CD4-positive, alpha-beta T cell treated with Interleukin-1 beta for 1 hour (primary cell): ENCODE data around the gene SLC38A2.
"Not testable (repeated sequence)": the region's sequence is repeated elsewhere in the genome, so short reads cannot be mapped to it uniquely, and the experiment has no call there.

Source experiments
- DNase-seq, 2 donors: peaks; one replicate each; pipeline ENCODE4 v3.0.0-alpha.2; 2020 to 2022

SLC38A2 gene

GRCh38 chr12:46359667-46360280, 12.8 kb downstream of the SLC38A2 start:
- no peak for DNase-seq

GRCh38 chr12:46358791-46359666, 13.5 kb downstream of the SLC38A2 start:
- DNase-seq: no peak

- no peak for DNase-seq
Measured at GRCh38 chr12:46358325-46358700, 14.3 kb downstream of the SLC38A2 start.

- DNase-seq: no peak
Measured at GRCh38 chr12:46357438-46358324, 14.9 kb downstream of the SLC38A2 start.

- no peak for DNase-seq
Measured at GRCh38 chr12:46356655-46357437, 15.7 kb downstream of the SLC38A2 start.

GRCh38 chr12:46354802-46355199, 17.8 kb downstream of the SLC38A2 start:
- DNase-seq: no peak

GRCh38 chr12:46354111-46354801, 18.3 kb downstream of the SLC38A2 start:
- DNase-seq: no peak

- no peak for DNase-seq
Measured at GRCh38 chr12:46351886-46352650, 20.5 kb downstream of the SLC38A2 start.

- DNase-seq: no peak
Measured at GRCh38 chr12:46351138-46351537, 21.4 kb downstream of the SLC38A2 start.

GRCh38 chr12:46349253-46349652, 23.3 kb downstream of the SLC38A2 start:
- DNase-seq: no peak

- no peak for DNase-seq
Measured at GRCh38 chr12:46343118-46343852, 29.3 kb downstream of the SLC38A2 start.

GRCh38 chr12:46342562-46343033, 30.0 kb downstream of the SLC38A2 start:
- DNase-seq: peak; percentile 36 to 55

GRCh38 chr12:46339051-46339450, 33.5 kb downstream of the SLC38A2 start:
- no peak for DNase-seq

GRCh38 chr12:46332260-46332659, 40.3 kb downstream of the SLC38A2 start:
- DNase-seq: no peak

GRCh38 chr12:46325075-46325474, 47.5 kb downstream of the SLC38A2 start:
- DNase-seq: not testable (repeated sequence)

GRCh38 chr12:46320731-46321130, 51.8 kb downstream of the SLC38A2 start:
- no peak for DNase-seq

- DNase-seq: no peak
Measured at GRCh38 chr12:46318037-46318436, 54.5 kb downstream of the SLC38A2 start.
